Right ventricle myocardium inferior (tissue), 1 donor: ENCODE measurements around the gene CCDC102A. TPM values are rescaled to one million over a fixed set of nuclear protein-coding genes. Genes with fewer than 3 reads are reported as not detected.

Experiments used
- ATAC-seq: fragments of 200-7000 bp; cut with Tn5 transposase; one replicate; pipeline ENCODE4 v1.9.1; 2020; ENCODE audit warnings: mild to moderate bottlenecking, moderate library complexity
- DNase-seq: peaks from one replicate; pipeline ENCODE4 v3.0.0; 2021; ENCODE audit errors: missing footprints
- intact Hi-C: fragments of 100-400 bp; cut with DNase I; formaldehyde crosslinking; loops from one replicate; pipeline ENCODE4 v1.11.0; 2022
- total RNA-seq: library from RNA; stranded (reverse); fragmentation: NEBNext Ultra II Directional; extraction: Animal tissue kit (Norgen Biotek cat#: 25700); gene quantifications from one replicate; pipeline ENCODE4 v1.2.1, GENCODE V29; 2021
- donor health status: DM: no; HTN: yes; CAD: no; lungs with severe emphysema.

The CCDC102A gene
- total RNA-seq, 1 donor from 2014 or later, result 10.9 TPM

DNA sequence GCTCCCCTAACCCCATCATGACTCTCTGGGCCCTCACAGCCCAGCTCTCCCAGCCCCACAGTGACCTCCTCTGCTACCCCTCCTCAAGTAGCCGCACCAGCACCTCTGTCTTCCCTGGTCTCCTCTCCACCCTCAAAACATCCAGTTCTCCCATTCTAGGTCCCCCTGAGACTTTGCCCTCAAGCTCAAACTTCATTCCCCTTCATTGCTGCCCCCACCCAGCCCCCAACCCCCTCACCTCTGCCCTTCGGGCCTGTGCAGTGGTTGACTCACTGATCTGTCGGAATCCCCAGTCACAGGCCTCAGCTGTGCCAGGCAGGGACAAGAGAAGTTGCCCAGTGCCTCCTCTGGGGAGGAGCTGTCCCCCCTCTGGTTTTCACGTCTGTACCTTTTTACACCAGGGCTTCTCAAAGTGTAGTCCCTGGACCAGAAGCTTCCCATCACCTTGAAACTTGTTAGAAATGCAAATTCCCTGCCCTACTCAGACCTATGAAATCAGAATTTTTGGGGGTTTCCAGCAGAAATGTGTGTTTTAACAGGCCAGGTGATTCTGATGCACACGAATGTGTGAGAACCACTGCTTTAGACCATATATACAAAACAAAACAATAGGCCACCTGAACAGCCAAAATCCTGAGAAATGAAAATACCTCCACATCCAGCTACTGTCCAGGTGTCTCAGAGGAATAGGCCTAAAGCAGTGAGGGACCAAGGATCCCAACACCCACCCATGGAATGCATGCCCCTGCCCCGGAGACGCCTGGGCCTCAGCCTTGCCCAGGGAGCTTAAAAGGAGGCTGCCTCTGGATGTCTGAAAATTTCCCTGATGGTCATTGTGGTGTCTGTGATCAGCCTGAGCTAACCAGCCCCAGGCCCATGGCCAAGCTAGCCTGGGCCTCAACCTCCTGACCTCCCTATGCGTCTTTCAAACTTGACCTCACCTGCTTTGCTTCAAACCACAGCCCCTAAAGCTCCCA is 49.2 kb downstream of the CCDC102A start:
- ATAC-seq (no peak), DNase-seq (no peak)

DNA sequence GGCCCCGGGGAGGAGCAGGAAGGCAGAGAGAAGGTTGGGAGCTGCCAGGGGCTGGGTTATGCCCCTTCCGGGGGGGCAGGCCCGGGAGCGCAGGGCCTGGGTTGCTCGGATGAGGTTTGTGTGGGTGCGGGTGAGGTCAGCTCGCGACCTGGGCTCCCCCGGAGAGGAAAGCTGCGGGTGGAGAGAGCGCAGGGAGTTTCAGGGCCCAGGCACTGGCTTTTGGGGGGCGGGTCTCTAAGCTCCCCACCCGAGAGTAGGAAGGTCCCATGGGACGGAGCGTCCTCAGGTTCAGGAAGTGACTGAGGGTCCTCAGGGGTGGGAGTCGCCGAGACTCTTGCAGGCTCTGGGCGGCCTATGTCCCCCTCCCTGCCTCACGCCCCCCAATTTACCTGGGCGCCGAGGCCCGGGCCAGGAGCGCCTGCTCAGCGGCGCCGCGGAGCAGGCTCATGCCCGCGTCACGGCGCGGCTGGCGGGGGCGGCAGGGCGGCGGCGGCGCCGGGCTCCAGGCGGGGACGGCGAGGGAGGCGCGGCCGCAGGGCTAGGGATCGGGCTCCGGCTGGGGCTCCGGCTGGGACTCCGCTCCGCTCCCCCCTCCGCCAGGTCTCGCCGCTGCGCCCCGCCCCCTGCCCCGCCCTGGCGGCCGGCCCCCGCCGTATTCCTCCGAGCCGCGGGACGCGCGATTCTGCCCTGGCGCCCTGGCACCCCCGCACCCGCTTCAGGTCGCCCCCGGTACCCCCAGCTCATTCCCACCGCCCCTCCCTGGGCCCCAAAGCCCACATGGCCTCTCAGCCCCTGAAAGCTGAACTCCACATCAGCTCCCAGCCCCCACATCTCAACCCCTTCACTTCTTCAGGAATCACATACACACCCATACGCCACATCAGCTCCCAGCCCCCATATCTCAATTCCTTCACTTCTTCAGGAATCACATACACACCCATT is 50.2 kb downstream of the CCDC102A start, which contains the start of gene DOK4:
Gene DOK4, minus strand, starts transcription at position 578 of the 942 bp plus-strand sequence. CDS start 6,986 bp downstream, outside the sequence.
- DNase-seq (peak; percentile 92), ATAC-seq (peak; percentile 97)
- intact Hi-C loops, result no loop called here

More for the DNA sequence above, 49.2 kb downstream of the CCDC102A start:
- intact Hi-C loops, result no loop called here

DNA sequence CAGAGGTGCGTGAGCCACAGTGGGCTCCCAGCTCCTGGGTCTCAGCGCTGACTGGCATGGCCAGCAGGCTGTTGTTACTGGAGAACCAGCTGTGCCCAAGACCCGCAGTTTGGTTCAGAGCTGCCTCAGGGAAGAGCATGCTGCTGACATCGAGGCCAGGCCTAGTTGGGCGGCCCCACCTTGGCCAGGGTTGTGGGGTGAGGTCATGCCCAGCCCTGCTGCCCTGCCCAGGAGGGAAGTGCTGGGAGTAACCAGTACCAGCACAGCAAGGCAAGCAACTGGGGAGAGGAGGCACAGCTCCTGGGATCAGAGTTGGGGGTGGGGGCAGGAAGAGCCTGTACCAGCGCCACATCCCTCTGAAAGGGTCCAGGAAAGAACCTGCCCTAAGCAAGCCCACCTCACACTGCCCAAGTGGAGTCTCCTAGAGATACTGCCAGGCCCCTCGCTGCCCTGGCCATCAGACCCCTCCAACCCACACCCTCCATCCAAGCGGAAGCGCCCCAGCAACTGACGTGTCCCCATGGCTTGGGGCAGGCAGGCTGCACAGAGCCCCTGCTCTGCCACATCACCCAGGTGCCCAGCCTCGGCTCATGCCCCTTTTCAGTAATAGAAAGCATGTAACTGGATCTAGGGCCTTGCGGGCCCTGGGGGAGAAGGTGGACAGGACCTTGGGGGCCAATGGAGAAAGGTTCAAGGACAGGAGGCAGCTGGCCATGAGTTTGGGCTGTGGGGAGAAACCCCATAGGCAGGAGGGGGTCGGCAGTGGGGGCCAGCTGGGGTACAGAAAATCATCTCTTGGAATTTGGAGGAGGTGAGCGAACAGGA is 51.1 kb downstream of the CCDC102A start:
- intact Hi-C loops, result no loop called here
- DNase-seq (no peak), ATAC-seq (peak; percentile 4)

DNA sequence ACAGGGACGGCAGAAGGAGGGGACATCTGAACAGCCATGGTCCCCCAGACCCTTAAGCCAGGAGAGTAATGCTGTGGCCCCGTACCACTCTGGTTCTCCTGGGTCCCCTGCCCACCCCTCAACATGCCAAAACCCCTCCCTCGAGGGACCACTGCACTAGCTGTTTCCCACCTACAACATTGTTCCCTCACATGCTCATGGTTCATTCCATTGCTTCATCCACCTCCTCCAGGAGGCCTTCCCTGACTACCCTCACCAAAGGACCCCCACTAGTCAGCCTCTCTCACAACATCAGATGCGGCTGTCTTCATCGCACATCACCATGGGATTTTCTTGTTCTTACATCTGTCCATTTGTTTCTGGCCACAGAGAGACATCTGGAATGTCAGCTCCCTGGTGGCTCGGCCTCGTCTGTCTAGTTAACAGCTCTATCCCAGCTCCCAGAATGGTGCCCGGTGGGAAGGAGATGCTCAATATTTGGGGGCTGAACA is 51.8 kb downstream of the CCDC102A start:
- DNase-seq, result no peak
- intact Hi-C loops, result no loop called here
- ATAC-seq, result no peak

DNA sequence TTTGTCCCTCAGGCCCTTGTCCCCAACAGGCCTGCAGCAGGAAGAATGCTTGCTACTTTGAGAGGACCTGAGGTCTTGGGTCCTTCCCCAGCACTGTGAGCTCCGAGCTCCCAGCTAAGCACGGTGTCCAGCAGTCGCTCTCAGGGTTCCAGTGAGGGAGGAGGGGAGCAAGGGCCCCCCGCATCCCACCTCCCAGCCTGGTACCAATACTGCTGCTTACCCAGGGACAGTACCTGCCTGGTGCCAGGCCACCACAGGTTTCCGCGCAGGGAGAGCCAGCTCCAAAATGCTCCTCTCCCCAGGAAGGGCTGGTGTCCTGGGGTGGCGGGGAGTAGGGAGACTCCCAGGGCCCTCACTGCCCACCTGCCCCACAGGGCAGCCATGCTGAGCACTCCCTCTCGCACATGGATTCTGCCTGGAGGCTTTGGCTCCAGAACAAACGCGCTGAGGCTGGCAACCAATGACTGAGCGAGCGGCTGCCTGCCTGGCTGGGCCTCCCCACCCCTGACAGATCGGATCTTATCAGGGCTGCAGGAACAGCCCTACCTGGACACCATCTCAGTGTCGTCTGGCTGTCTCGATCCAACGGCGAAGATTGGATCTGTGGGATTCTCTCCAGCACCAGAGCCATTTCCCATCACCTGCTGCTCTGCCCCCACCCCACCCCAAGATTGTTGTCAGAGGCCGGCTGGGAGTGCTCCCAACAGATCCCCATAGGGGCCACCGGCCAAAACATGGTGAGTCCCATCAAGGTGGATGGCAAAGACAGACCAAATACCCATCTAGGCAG is 52.5 kb downstream of the CCDC102A start:
- DNase-seq (no peak), ATAC-seq (no peak)
- intact Hi-C loops, result no loop called here

DNA sequence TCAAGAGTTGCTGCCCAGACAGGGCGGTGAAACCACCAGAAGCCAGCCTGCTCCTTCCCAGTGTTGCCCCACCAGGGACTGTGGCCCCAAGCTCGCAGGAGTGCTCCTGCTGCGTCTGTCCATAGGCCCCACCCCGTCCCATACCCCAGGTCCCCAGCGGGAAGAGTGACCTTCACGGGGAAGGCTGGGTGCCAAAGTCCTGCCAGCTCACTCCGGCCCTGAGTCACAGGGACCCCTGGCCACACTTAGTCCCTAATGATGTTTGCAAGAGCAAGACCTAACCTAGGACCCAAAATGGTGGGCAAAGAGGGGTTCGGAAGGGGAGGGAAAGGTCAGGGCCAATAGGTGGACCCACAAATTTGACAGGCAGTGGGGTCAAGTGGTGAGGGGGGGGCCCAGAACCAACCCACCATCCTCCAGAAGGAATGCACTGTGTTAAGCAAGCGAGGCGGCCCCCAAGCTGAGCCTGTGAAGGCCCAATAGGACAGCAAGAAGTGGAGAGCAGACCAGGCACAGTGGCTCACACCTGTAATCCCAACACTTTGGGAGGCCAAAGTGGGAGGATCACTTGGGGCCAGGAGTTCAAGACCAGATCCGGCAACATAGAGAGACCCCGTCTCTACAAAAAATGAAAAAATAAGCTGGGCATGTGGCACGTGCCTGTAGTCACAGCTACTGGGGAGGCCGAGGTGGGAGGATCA is 53.4 kb downstream of the CCDC102A start:
- ATAC-seq (no peak), DNase-seq (no peak)
- intact Hi-C loops, result no loop called here

DNA sequence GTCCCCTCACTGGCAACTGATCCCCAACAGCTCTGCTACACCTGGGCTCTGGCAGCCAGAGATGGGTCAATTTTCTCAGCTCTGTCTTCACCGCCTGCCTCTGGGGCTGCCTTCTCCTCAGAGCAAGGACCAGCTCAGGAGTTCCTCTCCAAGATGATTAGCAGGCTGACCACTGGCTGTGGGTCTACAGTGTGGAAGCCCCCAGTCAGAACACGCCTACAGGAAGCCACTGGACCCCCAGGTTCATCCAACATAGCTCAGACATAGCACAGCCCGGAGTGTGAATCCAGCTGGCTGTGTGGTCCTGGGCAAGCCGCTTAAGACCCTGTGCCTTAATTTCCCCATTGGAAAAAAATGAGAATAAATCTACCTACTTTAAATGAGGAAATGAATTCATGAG is 55.0 kb downstream of the CCDC102A start:
- intact Hi-C loops, result no loop called here
- no peak for DNase-seq
- ATAC-seq, result no peak

DNA sequence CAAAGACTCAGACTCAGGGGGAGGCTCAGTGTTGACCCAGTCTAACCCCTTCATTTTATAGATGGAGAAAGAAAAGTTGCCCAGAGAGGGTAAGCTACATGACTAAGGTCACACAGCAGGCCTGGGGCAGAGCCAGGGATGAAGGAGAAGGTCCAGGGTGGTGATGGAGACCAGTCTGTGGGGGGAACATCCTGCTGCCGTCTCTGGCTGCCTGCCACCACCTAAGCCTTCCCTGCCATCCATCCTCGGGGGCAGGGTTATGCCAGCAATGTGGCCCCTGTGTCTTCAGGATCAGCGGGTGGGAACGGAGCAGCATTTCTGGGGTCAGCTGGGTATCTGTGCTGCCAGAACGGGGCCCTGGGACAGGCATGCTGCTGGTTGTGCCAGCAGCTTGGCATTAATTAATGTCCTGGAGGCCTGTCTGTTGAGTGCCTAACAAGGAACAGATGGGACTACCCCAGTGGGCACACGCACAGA is 55.6 kb downstream of the CCDC102A start:
- no peak for ATAC-seq
- intact Hi-C loops, result no loop called here

DNA sequence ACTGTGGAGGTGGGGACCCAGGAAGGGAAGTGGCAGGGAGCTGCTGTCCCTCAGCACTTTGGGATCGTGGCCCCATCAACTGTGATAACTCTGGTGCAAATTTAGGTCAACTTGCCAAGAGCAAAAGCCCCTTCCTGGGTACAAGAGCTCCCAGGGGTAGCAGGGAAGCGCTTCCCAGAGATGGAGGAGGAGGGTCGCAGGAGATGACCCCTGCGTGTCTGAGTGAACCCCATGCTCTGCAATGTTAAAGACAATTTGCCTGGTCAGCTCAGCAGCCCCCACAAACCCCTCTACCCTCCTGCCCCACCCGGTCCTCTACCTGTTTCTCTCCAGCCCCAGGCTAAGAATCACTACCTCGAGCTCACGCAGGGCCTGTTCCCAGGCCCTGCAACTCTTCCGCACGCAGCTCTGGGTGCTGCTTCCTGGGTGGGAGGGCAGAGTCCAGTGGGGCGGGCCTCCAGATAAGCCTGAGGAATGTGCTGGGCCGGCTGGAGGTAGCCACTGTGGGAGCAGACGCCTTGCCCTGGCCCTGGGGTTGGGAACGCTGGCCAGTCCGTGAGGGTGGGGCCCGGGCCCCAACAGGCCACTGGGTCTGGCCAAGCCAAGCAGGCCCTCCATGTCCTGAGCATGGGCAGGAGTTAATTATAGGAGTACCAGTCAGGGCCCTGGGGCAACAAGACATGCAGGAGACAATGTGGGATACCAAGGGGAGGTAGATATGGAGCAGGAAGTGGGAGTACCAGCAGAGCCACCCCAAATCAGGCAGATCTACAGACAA is 56.2 kb downstream of the CCDC102A start:
- intact Hi-C loops, result loop anchor here (5.0 kb wide), 1 partner anchor 37 kb away; no protein-coding TSS in a partner anchor
- ATAC-seq, result peak; percentile 80
- no peak for DNase-seq

More for the DNA sequence above, 55.6 kb downstream of the CCDC102A start:
- DNase-seq, result no peak

DNA sequence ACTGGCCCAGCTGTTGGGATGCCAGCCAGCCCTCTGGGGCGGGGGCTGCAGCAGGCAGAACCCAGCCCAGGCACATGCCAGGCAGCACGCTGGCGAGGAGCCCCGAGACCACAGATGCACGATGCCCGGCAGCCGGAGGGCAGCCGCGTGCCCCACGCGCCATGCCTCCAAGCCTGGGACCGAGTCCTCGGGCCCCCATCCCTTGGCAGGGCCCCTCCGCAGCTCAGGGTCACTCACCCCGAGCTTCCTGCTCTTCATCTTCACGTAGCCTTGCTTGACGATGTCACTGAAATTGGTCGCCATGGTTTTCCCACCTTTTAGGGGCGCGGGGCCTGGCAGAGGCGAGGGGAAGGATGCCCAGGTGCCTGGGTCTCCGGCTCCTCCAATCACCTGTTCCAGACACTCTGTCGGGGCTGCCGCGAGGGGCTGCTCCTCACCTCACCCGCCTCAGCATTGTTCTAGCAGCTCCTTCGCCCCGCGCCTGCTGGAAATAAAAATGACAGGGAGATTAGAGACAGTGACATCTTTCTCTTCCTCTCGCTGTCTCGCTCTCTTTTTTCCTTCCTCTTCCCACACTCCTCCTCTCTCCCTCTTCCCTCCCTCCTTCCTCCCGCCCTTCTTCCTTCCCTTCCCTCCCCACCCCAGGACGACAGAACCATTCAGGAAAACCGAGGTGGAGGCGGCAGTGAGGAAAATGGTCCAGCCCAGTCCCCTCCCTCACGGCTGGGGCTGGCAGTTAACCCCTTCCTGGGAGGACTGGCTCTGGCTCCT is 57.0 kb downstream of the CCDC102A start:
- intact Hi-C loops, result loop anchor here (5.0 kb wide), 1 partner anchor 38 kb away; no protein-coding TSS in a partner anchor
- no peak for DNase-seq
- peak; percentile 74 for ATAC-seq

DNA sequence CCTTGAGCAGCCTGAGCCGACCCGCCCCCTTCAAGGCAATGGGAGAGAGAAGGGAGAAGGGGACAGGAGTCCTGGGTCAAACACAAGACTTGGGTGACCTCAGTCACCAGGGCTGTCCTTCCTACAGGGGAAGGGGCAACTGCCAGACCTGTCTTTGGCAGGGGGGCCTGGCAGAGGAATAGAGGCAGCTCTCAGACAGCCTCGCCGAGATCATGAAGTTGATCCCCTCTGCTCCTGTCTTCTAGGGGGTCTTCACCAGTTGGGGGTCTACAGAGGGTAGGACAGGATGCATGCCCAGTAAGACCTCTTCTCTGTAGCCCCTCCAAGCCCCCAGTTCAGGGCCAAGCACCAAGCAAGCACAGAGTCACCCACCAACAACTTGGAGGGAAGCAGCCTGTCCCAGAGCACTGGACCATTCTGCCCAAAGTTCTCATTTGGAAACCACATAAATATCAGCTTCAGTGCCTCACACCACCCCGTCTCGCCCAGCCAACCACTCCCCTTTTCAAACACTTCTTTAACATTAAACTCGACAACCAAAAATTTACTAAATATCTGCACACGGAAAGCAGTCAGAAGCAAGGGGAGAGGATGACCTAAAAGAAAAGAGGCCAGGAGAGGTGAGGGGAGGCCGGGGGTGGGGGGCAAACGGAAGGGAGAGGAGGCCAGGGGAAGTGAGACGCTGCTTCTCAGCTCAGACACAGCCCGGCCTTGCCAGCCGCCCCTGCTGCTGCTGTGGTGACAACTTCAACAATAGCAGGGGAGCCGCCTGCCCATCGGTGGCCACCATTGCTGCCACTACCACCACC is 57.8 kb downstream of the CCDC102A start:
- DNase-seq (no peak), ATAC-seq (no peak)
- intact Hi-C loops, result loop anchor here (5.0 kb wide), 1 partner anchor 39 kb away; no protein-coding TSS in a partner anchor

DNA sequence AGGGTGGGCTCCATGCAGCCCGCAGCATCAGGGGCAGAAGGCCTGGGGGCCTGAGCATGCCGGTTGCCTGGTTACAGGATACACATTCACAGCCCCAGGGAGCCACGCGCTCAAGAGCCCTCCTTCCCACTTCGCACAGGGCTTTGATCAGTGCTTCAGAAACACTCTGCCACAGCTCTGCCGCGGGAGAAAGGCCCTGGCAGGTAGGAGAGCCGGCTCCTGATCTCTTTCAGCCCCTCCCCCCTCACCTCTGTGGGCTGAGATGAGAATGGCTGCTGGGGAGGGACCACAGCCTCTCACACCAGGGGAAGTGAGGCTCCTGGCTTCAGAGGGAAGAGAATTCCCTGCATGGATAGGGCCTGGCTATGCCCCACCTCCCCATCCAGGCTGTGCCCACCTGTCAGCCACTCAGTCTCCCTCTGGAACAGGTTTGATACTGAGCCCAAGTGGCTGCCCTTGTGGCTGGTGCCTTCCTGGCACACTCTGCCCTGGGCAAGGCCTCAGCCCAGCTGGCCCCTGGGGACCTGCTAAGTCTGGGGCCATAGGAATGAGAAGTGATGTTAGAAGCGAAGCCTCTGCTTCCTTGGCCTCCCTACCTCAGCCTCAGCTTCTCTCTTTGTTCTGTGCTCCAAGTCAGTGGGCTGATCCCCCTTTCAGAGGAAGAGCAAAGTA is 58.7 kb downstream of the CCDC102A start:
- intact Hi-C loops, result loop anchor here (5.0 kb wide), 1 partner anchor 40 kb away; no protein-coding TSS in a partner anchor

DNA sequence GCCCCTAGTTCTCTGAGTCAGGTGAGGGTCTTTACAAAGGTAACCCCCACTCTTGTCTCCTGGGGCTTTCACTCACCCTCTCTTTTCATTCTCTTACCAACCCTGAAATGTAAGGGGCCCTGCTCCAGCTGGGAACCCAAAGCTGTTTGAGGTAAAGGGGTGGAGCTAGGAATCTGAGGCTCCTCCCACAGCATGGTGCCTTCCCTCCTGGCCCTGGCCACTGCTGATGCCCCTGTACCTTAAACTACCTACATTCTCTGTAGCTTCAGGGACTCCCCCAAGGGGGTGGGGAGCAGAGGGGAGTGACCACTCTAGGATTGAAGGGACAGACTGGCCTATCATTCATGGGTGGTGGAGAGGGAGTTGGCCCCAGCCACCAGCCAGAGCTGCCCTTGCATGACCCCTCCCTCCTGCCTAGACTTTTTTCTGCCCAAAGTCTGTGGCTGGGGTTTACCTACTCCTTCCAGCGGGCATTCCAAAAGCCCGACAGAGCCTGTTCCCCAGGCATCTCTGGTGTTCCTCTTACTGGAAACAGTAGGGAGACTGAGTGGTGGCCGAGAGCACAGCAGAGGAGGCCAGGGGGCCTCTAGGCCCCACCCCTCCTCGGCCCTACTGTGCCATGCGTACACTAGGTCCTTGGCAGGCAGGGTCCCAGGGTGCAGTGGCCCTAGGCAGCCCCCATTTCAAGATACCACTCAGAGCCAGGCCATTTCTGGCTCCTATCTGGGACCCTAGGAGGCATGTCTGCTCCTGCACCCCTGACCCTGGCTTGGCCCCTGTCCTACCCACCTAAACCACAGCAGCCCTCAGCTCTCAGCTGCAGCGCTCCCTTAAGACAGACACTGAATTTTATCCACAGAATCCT is 59.6 kb downstream of the CCDC102A start:
- intact Hi-C loops, result loop anchor here (5.0 kb wide), 1 partner anchor 41 kb away; no protein-coding TSS in a partner anchor
- ATAC-seq, result no peak
- DNase-seq, result no peak

More for the DNA sequence above, 58.7 kb downstream of the CCDC102A start:
- ATAC-seq (no peak), DNase-seq (no peak)
